ENCODE data around the gene AUTS2. TPM values are rescaled to one million over a fixed set of nuclear protein-coding genes. Genes with fewer than 3 reads are reported as not detected.

Gene AUTS2
- total and polyA plus RNA-seq, 10 donors = 6.1 to 54.8 (median 29.1) TPM

GRCh38 chr7:70325509-70326101 lies 727.3 kb downstream of the AUTS2 start:
- no peaks in the 10 kb centered on the region for H3K36me3 ChIP-seq
- H3K9me3 ChIP-seq = peaks cover 0 to 6% (median 0%) of the 10 kb centered on the region in 8 donors
- no peak overlapping the region for H3K4me3 ChIP-seq
- H3K27ac ChIP-seq = no peak overlapping the region
- TF ChIP-seq POLR2A (IDR thresholded peaks at IDR 0.05) (no peak), POLR2AphosphoS5 (IDR thresholded peaks at IDR 0.05) (no peak), CTCF (IDR thresholded peaks at IDR 0.05 in 8 of 11, conservative IDR thresholded peaks at IDR 0.05 in 3 of 11) (no peak)
- WGBS, 5 donors = 56 to 74% (median 59%) methylated on average over 2 of the region's 2 CpGs
- no peaks in the 10 kb centered on the region for H3K4me1 ChIP-seq
- no peak for DNase-seq
- no peaks in the 10 kb centered on the region for H3K27me3 ChIP-seq (replicated peaks in 1 of 7)
- intact Hi-C loops (cut with DNase I; ENCODE audit: low total_unique reads) = no loop called here

- 90 to 93% (median 91%) methylated on average over 2 of the region's 2 CpGs for WGBS, 5 donors
- H3K27ac ChIP-seq = no peak overlapping the region
Observed at GRCh38 chr7:70334295-70334694, 736.0 kb downstream of the AUTS2 start.

GRCh38 chr7:70334871-70335270 lies 736.6 kb downstream of the AUTS2 start:
- Histone ChIP-seq H3K27ac (no peak overlapping the region), H3K4me3 (no peak overlapping the region), H3K9me3 (peaks cover 0 to 3% (median 0%) of the 10 kb centered on the region in 8 donors), H3K4me1 (no peaks in the 10 kb centered on the region), H3K36me3 (no peaks in the 10 kb centered on the region), H3K27me3 (replicated peaks in 1 of 7) (no peaks in the 10 kb centered on the region)
- intact Hi-C loops (cut with DNase I; ENCODE audit: low total_unique reads) = no loop called here
- DNase-seq = no peak
- TF ChIP-seq POLR2AphosphoS5 (IDR thresholded peaks at IDR 0.05) = no peak
- TF ChIP-seq CTCF (IDR thresholded peaks at IDR 0.05 in 8 of 11, conservative IDR thresholded peaks at IDR 0.05 in 3 of 11) = no peak
- TF ChIP-seq POLR2A (IDR thresholded peaks at IDR 0.05) = no peak
- 25 to 56% (median 34%) methylated on average over 2 of the region's 2 CpGs for WGBS, 5 donors

More at GRCh38 chr7:70334295-70334694, 736.0 kb downstream of the AUTS2 start:
- DNase-seq = no peak
- Histone ChIP-seq H3K4me3 (no peak overlapping the region), H3K36me3 (no peaks in the 10 kb centered on the region), H3K9me3 (peaks cover 0 to 6% (median 0%) of the 10 kb centered on the region in 8 donors), H3K4me1 (no peaks in the 10 kb centered on the region), H3K27me3 (replicated peaks in 1 of 7) (no peaks in the 10 kb centered on the region)
- TF ChIP-seq CTCF (IDR thresholded peaks at IDR 0.05 in 8 of 11, conservative IDR thresholded peaks at IDR 0.05 in 3 of 11) (no peak), POLR2AphosphoS5 (IDR thresholded peaks at IDR 0.05) (no peak), POLR2A (IDR thresholded peaks at IDR 0.05) (no peak)
- intact Hi-C loops (cut with DNase I; ENCODE audit: low total_unique reads) = no loop called here

GRCh38 chr7:70336536-70336935 lies 738.3 kb downstream of the AUTS2 start:
- Histone ChIP-seq H3K27ac (no peak overlapping the region), H3K36me3 (no peaks in the 10 kb centered on the region), H3K9me3 (no peaks in the 10 kb centered on the region), H3K4me3 (no peak overlapping the region), H3K4me1 (no peaks in the 10 kb centered on the region), H3K27me3 (replicated peaks in 1 of 7) (no peaks in the 10 kb centered on the region)
- TF ChIP-seq POLR2AphosphoS5 (IDR thresholded peaks at IDR 0.05) (no peak), CTCF (IDR thresholded peaks at IDR 0.05 in 8 of 11, conservative IDR thresholded peaks at IDR 0.05 in 3 of 11) (no peak), POLR2A (IDR thresholded peaks at IDR 0.05) (no peak)
- 82 to 87% (median 84%) methylated on average over 3 of the region's 3 CpGs for WGBS, 5 donors
- DNase-seq = no peak
- intact Hi-C loops (cut with DNase I; ENCODE audit: low total_unique reads) = no loop called here

Data from spleen (tissue), 11 donors.